ENCODE data around the gene CHMP1A. TPM values are rescaled to one million over a fixed set of nuclear protein-coding genes. Genes with fewer than 3 reads are reported as not detected.
"Not testable (repeated sequence)": the region's sequence is repeated elsewhere in the genome, so short reads cannot be mapped to it uniquely, and the experiment has no call there.

CHMP1A gene
- polyA plus RNA-seq, 4 donors: 78.6 to 202 (median 138) TPM

- Histone ChIP-seq H3K36me3 (ENCODE audit: control insufficient read depth in 3 of 3, insufficient read depth in 2 of 3, low read depth in 1 of 3, low read length in 3 of 3) (peaks cover 9 to 92% (median 11%) of the 10 kb centered on the region in 3 donors), H3K4me1 (ENCODE audit: control insufficient read depth in 3 of 3, insufficient read depth in 2 of 3, low read depth in 1 of 3, low read length in 2 of 3) (peaks cover 0 to 31% (median under 1%) of the 10 kb centered on the region in 3 donors), H3K27ac (ENCODE audit: low read depth in 1 of 3, low read length in 2 of 3) (peak overlapping the region in 2 of 3 donors; percentile 27 to 61), H3K27me3 (ENCODE audit: control insufficient read depth in 3 of 3, insufficient read depth in 3 of 3, low read length in 3 of 3) (no peaks in the 10 kb centered on the region), H3K9me3 (ENCODE audit: control insufficient read depth in 2 of 2, insufficient read depth in 1 of 2, low read depth in 1 of 2, low read length in 1 of 2) (no peaks in the 10 kb centered on the region), H3K4me3 (ENCODE audit: low read depth in 1 of 3, low read length in 3 of 3) (no peak overlapping the region)
- FAIRE-seq (no peak), DNase-seq (peak; percentile 69 to 78)
- WGBS, 3 donors: 64 to 80% (median 73%) methylated on average over 30 to 31 of the region's 31 CpGs
Observed at GRCh38 chr16:89695086-89695874, 37.8 kb upstream of the CHMP1A start.

- H3K4me3 ChIP-seq (ENCODE audit: low read depth in 1 of 3, low read length in 3 of 3); H3K9me3 ChIP-seq (ENCODE audit: control insufficient read depth in 2 of 2, insufficient read depth in 1 of 2, low read depth in 1 of 2, low read length in 1 of 2); DNase-seq; FAIRE-seq; H3K27me3 ChIP-seq (ENCODE audit: control insufficient read depth in 3 of 3, insufficient read depth in 3 of 3, low read length in 3 of 3): not testable (repeated sequence)
- 35 to 70% (median 48%) methylated on average over 20 to 23 of the region's 23 CpGs for WGBS, 3 donors
- H3K36me3 ChIP-seq (ENCODE audit: control insufficient read depth in 3 of 3, insufficient read depth in 2 of 3, low read depth in 1 of 3, low read length in 3 of 3): peaks cover 9 to 95% (median 14%) of the 10 kb centered on the region in 3 donors
- H3K27ac ChIP-seq (ENCODE audit: low read depth in 1 of 3, low read length in 2 of 3): peak overlapping the region in 2 of 3 donors; percentile 27 to 61
- H3K4me1 ChIP-seq (ENCODE audit: control insufficient read depth in 3 of 3, insufficient read depth in 2 of 3, low read depth in 1 of 3, low read length in 2 of 3): peaks cover 0 to 27% (median 0%) of the 10 kb centered on the region in 3 donors
Observed at GRCh38 chr16:89694784-89695085, 37.2 kb upstream of the CHMP1A start.

- peaks cover 9 to 95% (median 14%) of the 10 kb centered on the region in 3 donors for H3K36me3 ChIP-seq (ENCODE audit: control insufficient read depth in 3 of 3, insufficient read depth in 2 of 3, low read depth in 1 of 3, low read length in 3 of 3)
- H3K4me1 ChIP-seq (ENCODE audit: control insufficient read depth in 3 of 3, insufficient read depth in 2 of 3, low read depth in 1 of 3, low read length in 2 of 3): peaks cover 0 to 30% (median 0%) of the 10 kb centered on the region in 3 donors
- DNase-seq (no peak), FAIRE-seq (no peak)
- no peak overlapping the region for H3K27ac ChIP-seq (ENCODE audit: low read depth in 1 of 3, low read length in 2 of 3)
- H3K9me3 ChIP-seq (ENCODE audit: control insufficient read depth in 2 of 2, insufficient read depth in 1 of 2, low read depth in 1 of 2, low read length in 1 of 2): no peaks in the 10 kb centered on the region
- H3K4me3 ChIP-seq (ENCODE audit: low read depth in 1 of 3, low read length in 3 of 3): no peak overlapping the region
- no peaks in the 10 kb centered on the region for H3K27me3 ChIP-seq (ENCODE audit: control insufficient read depth in 3 of 3, insufficient read depth in 3 of 3, low read length in 3 of 3)
- WGBS, 3 donors: 78 to 84% (median 79%) methylated on average over 29 to 32 of the region's 32 CpGs
Observed at GRCh38 chr16:89693931-89694783, 36.6 kb upstream of the CHMP1A start.

GRCh38 chr16:89693289-89693731 is 35.8 kb upstream of the CHMP1A start:
- Histone ChIP-seq H3K9me3 (ENCODE audit: control insufficient read depth in 2 of 2, insufficient read depth in 1 of 2, low read depth in 1 of 2, low read length in 1 of 2) (no peaks in the 10 kb centered on the region), H3K27me3 (ENCODE audit: control insufficient read depth in 3 of 3, insufficient read depth in 3 of 3, low read length in 3 of 3) (no peaks in the 10 kb centered on the region), H3K4me1 (ENCODE audit: control insufficient read depth in 3 of 3, insufficient read depth in 2 of 3, low read depth in 1 of 3, low read length in 2 of 3) (peaks cover 0 to 38% (median 2%) of the 10 kb centered on the region in 3 donors), H3K36me3 (ENCODE audit: control insufficient read depth in 3 of 3, insufficient read depth in 2 of 3, low read depth in 1 of 3, low read length in 3 of 3) (peaks cover 9 to 98% (median 14%) of the 10 kb centered on the region in 3 donors), H3K27ac (ENCODE audit: low read depth in 1 of 3, low read length in 2 of 3) (no peak overlapping the region), H3K4me3 (ENCODE audit: low read depth in 1 of 3, low read length in 3 of 3) (no peak overlapping the region)
- FAIRE-seq: no peak
- WGBS, 3 donors: 87 to 93% (median 89%) methylated on average over 11 of the region's 11 CpGs
- no peak for DNase-seq

- no peak for DNase-seq
- no peak for FAIRE-seq
- Histone ChIP-seq H3K36me3 (ENCODE audit: control insufficient read depth in 3 of 3, insufficient read depth in 2 of 3, low read depth in 1 of 3, low read length in 3 of 3) (peaks cover 4 to 87% (median 14%) of the 10 kb centered on the region in 3 donors), H3K4me3 (ENCODE audit: low read depth in 1 of 3, low read length in 3 of 3) (no peak overlapping the region), H3K4me1 (ENCODE audit: control insufficient read depth in 3 of 3, insufficient read depth in 2 of 3, low read depth in 1 of 3, low read length in 2 of 3) (peaks cover 5 to 46% (median 5%) of the 10 kb centered on the region in 3 donors), H3K27me3 (ENCODE audit: control insufficient read depth in 3 of 3, insufficient read depth in 3 of 3, low read length in 3 of 3) (no peaks in the 10 kb centered on the region), H3K27ac (ENCODE audit: low read depth in 1 of 3, low read length in 2 of 3) (no peak overlapping the region), H3K9me3 (ENCODE audit: control insufficient read depth in 2 of 2, insufficient read depth in 1 of 2, low read depth in 1 of 2, low read length in 1 of 2) (no peaks in the 10 kb centered on the region)
- 85 to 92% (median 91%) methylated on average over 13 of the region's 13 CpGs for WGBS, 3 donors
Observed at GRCh38 chr16:89691986-89692569, 34.6 kb upstream of the CHMP1A start.

GRCh38 chr16:89691231-89691985 is 33.9 kb upstream of the CHMP1A start:
- H3K4me3 ChIP-seq (ENCODE audit: low read depth in 1 of 3, low read length in 3 of 3): no peak overlapping the region
- no peak overlapping the region for H3K27ac ChIP-seq (ENCODE audit: low read depth in 1 of 3, low read length in 2 of 3)
- WGBS, 3 donors: 93 to 96% (median 94%) methylated on average over 21 of the region's 21 CpGs
- no peaks in the 10 kb centered on the region for H3K27me3 ChIP-seq (ENCODE audit: control insufficient read depth in 3 of 3, insufficient read depth in 3 of 3, low read length in 3 of 3)
- DNase-seq (no peak), FAIRE-seq (no peak)
- H3K9me3 ChIP-seq (ENCODE audit: control insufficient read depth in 2 of 2, insufficient read depth in 1 of 2, low read depth in 1 of 2, low read length in 1 of 2): no peaks in the 10 kb centered on the region
- H3K36me3 ChIP-seq (ENCODE audit: control insufficient read depth in 3 of 3, insufficient read depth in 2 of 3, low read depth in 1 of 3, low read length in 3 of 3): peaks cover 4 to 81% (median 14%) of the 10 kb centered on the region in 3 donors
- H3K4me1 ChIP-seq (ENCODE audit: control insufficient read depth in 3 of 3, insufficient read depth in 2 of 3, low read depth in 1 of 3, low read length in 2 of 3): peaks cover 5 to 46% (median 5%) of the 10 kb centered on the region in 3 donors

- peaks cover 5 to 40% (median 5%) of the 10 kb centered on the region in 3 donors for H3K4me1 ChIP-seq (ENCODE audit: control insufficient read depth in 3 of 3, insufficient read depth in 2 of 3, low read depth in 1 of 3, low read length in 2 of 3)
- no peak overlapping the region for H3K27ac ChIP-seq (ENCODE audit: low read depth in 1 of 3, low read length in 2 of 3)
- H3K9me3 ChIP-seq (ENCODE audit: control insufficient read depth in 2 of 2, insufficient read depth in 1 of 2, low read depth in 1 of 2, low read length in 1 of 2): peaks cover 0 to 6% of the 10 kb centered on the region in 2 donors
- no peak overlapping the region for H3K4me3 ChIP-seq (ENCODE audit: low read depth in 1 of 3, low read length in 3 of 3)
- H3K36me3 ChIP-seq (ENCODE audit: control insufficient read depth in 3 of 3, insufficient read depth in 2 of 3, low read depth in 1 of 3, low read length in 3 of 3): peaks cover 4 to 77% (median 14%) of the 10 kb centered on the region in 3 donors
- WGBS, 3 donors: 91 to 95% (median 93%) methylated on average over 15 to 16 of the region's 16 CpGs
- FAIRE-seq: no peak
- no peaks in the 10 kb centered on the region for H3K27me3 ChIP-seq (ENCODE audit: control insufficient read depth in 3 of 3, insufficient read depth in 3 of 3, low read length in 3 of 3)
- DNase-seq: no peak
Observed at GRCh38 chr16:89690392-89690901, 32.9 kb upstream of the CHMP1A start.

Data from small intestine (tissue), 7 donors.